ENCODE data around the gene ZFC3H1.

GRCh38 chr12:71704920-71705319 is 41.3 kb upstream of the ZFC3H1 start:
- no peak for TF ChIP-seq CTCF (IDR thresholded peaks at IDR 0.05)
- no peak for TF ChIP-seq POLR2A (IDR thresholded peaks at IDR 0.05)
- TF ChIP-seq POLR2AphosphoS5 (IDR thresholded peaks at IDR 0.05) = no peak
- TF ChIP-seq EP300 (IDR thresholded peaks at IDR 0.05) = no peak

Measured in stomach (tissue), 4 donors.